ENCODE results near the gene PSMF1. TPM values are rescaled to one million over a fixed set of nuclear protein-coding genes. Genes with fewer than 3 reads are reported as not detected.

The PSMF1 gene
- total and polyA plus RNA-seq, 2 of the 13 experiments (the other 11 are each of a cell fraction or from before 2014, with no cell fraction given): 82.5 to 86.0 TPM

DNA sequence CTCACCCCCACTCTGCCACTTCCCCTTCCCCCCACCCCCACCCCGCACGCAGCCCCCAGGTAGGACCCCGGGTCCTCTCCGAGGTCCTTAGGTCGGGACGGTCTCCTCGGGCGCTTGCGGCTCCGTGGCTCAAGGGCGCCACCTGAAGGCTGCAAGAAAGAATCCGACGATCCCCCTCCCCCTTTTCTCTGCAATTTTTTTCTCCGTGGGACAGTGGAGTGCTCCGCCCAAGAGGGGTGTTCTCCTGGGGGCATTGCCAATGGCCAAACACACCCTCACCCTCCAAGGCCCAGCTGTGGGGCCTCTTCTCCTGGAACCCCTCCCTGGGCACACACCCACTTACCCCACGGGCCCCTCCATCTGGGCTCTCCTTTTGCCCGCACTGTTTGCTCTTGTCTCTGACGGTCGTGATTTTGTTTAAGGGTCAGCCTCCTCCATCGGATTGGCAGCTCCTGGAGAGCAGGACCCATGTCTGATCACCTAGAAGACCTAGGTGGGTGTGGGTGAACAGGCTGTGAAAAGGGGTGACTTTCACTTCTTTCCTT lies 67.5 kb downstream of the PSMF1 start (continued):
- TF ChIP-seq ARNT2 (CRISPR knock-in tag; IDR thresholded peaks at IDR 0.05; ENCODE audit: low read depth) (no peak), GABPA (IDR thresholded peaks at IDR 0.05; ENCODE audit: low read depth, low read length) (no peak), GABPA (CRISPR knock-in tag; IDR thresholded peaks at IDR 0.05; ENCODE audit: low read depth) (0 out of 2 replicates have a peak, but pooled peaks have one; percentile 14), ZNF263 (CRISPR knock-in tag; IDR thresholded peaks at IDR 0.05) (0 out of 2 replicates have a peak, but pooled peaks have one; percentile 36), ZNF652 (CRISPR knock-in tag; IDR thresholded peaks at IDR 0.05; ENCODE audit: borderline replicate concordance, low read depth) (peak; percentile 75), SNAPC2 (CRISPR knock-in tag; IDR thresholded peaks at IDR 0.05) (no peak), ZNF83 (CRISPR knock-in tag; IDR thresholded peaks at IDR 0.05; ENCODE audit: borderline replicate concordance) (no peak), SMAD1 (CRISPR knock-in tag; IDR thresholded peaks at IDR 0.05; ENCODE audit: borderline replicate concordance, low read depth) (peak; percentile 81; the same call in 1 of the 2 replicates), BORCS8-MEF2B (CRISPR knock-in tag; IDR thresholded peaks at IDR 0.05) (no peak), ZNF205 (CRISPR knock-in tag; IDR thresholded peaks at IDR 0.05) (no peak), ZNF552 (CRISPR knock-in tag; IDR thresholded peaks at IDR 0.05; ENCODE audit: borderline replicate concordance) (0 out of 2 replicates have a peak, but pooled peaks have one; percentile 32), TARDBP (CRISPR knock-in tag; IDR thresholded peaks at IDR 0.05) (no peak), ZNF530 (CRISPR knock-in tag; IDR thresholded peaks at IDR 0.05; ENCODE audit: low read depth) (no peak), ZMAT3 (CRISPR knock-in tag; conservative IDR thresholded peaks at IDR 0.05) (no peak), ZNF598 (CRISPR knock-in tag; IDR thresholded peaks at IDR 0.05; ENCODE audit: borderline replicate concordance) (0 out of 2 replicates have a peak, but pooled peaks have one; percentile 46), KDM5B (CRISPR knock-in tag; IDR thresholded peaks at IDR 0.05; ENCODE audit: borderline replicate concordance) (peak; percentile 68)
- TF ChIP-seq, protein P1, sequence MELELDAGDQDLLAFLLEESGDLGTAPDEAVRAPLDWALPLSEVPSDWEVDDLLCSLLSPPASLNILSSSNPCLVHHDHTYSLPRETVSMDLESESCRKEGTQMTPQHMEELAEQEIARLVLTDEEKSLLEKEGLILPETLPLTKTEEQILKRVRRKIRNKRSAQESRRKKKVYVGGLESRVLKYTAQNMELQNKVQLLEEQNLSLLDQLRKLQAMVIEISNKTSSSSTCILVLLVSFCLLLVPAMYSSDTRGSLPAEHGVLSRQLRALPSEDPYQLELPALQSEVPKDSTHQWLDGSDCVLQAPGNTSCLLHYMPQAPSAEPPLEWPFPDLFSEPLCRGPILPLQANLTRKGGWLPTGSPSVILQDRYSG (CRISPR knock-in tag; IDR thresholded peaks at IDR 0.05): no peak
- TF ChIP-seq, protein P2, sequence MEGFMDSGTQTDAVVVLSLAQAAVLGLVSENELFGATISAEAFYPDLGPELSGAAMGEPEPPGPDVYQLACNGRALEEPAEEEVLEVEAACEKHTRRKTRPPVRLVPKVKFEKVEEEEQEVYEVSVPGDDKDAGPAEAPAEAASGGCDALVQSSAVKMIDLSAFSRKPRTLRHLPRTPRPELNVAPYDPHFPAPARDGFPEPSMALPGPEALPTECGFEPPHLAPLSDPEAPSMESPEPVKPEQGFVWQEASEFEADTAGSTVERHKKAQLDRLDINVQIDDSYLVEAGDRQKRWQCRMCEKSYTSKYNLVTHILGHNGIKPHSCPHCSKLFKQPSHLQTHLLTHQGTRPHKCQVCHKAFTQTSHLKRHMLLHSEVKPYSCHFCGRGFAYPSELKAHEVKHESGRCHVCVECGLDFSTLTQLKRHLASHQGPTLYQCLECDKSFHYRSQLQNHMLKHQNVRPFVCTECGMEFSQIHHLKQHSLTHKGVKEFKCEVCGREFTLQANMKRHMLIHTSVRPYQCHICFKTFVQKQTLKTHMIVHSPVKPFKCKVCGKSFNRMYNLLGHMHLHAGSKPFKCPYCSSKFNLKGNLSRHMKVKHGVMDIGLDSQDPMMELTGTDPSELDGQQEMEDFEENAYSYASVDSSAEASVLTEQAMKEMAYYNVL (CRISPR knock-in tag; IDR thresholded peaks at IDR 0.05; ENCODE audit: borderline replicate concordance): peak; percentile 53; the same call in 1 of the 2 replicates
- TF ChIP-seq, protein P3, sequence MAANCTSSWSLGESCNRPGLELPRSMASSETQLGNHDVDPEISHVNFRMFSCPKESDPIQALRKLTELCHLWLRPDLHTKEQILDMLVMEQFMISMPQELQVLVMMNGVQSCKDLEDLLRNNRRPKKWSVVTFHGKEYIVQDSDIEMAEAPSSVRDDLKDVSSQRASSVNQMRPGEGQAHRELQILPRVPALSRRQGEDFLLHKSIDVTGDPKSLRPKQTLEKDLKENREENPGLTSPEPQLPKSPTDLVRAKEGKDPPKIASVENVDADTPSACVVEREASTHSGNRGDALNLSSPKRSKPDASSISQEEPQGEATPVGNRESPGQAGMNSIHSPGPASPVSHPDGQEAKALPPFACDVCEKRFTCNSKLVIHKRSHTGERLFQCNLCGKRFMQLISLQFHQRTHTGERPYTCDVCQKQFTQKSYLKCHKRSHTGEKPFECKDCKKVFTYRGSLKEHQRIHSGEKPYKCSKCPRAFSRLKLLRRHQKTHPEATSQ (CRISPR knock-in tag; IDR thresholded peaks at IDR 0.05; ENCODE audit: borderline replicate concordance): no peak
